HL-60 (cell line): Measurements from ENCODE around the gene CRTC1.

Experiments used
- DNase-seq, 2 experiments: peaks; one replicate each; pipeline ENCODE4 v3.0.0-alpha.2; 2010 to 2020; ENCODE audit warnings: low read depth in 1 of 2, low spot score in 1 of 2
- H3K27ac ChIP-seq: fragments of 250-450 bp; sonication (Bioruptor Pico); replicated peaks from 2 replicates; pipeline ENCODE4 v1.5.1; 2020; ENCODE audit warnings: mild to moderate bottlenecking, moderate library complexity
- H3K27me3 ChIP-seq: fragments of 250-450 bp; sonication (Bioruptor Pico); 2 replicates; pipeline ENCODE4 v1.5.1; 2021; ENCODE audit warnings: mild to moderate bottlenecking, moderate library complexity; ENCODE audit not compliant: insufficient read depth, poor library complexity, severe bottlenecking
- H3K4me3 ChIP-seq: replicated peaks from 2 replicates; pipeline ENCODE4 v1.5.1; 2011; ENCODE audit warnings: mild to moderate bottlenecking, control low read depth, low read length; ENCODE audit not compliant: insufficient read depth
- CTCF ChIP-seq: IDR thresholded peaks from one replicate; pipeline ENCODE4 v1.5.1; 2011; ENCODE audit warnings: low read length, control low read depth, inconsistent platforms; ENCODE audit not compliant: insufficient read depth
- GABPA ChIP-seq: IDR thresholded peaks from 2 replicates; pipeline ENCODE4 v1.6.1; 2012; ENCODE audit warnings: low read depth
- POLR2AphosphoS5 ChIP-seq: IDR thresholded peaks from 2 replicates; pipeline ENCODE4 v1.6.1; 2012; ENCODE audit warnings: low read depth
- REST ChIP-seq: IDR thresholded peaks from 2 replicates; pipeline ENCODE4 v1.6.1; 2012; ENCODE audit warnings: low read depth; ENCODE audit not compliant: insufficient replicate concordance
- SPI1 ChIP-seq: IDR thresholded peaks from 2 replicates; pipeline ENCODE4 v1.6.1; 2012; ENCODE audit warnings: low read depth, mild to moderate bottlenecking, borderline replicate concordance

Gene CRTC1

GRCh38 chr19:18750295-18750970 is 67.0 kb downstream of the CRTC1 start:
- no peak for TF ChIP-seq SPI1
- TF ChIP-seq POLR2AphosphoS5 = no peak
- TF ChIP-seq REST = no peak
- TF ChIP-seq GABPA = no peak
- no peak for TF ChIP-seq CTCF
- DNase-seq = no peak
- no peak overlapping the region for H3K27ac ChIP-seq
- no peaks in the 10 kb centered on the region for H3K27me3 ChIP-seq
- H3K4me3 ChIP-seq = no peak overlapping the region

- no peak for TF ChIP-seq SPI1
- TF ChIP-seq POLR2AphosphoS5 = no peak
- TF ChIP-seq CTCF = no peak
- no peak for TF ChIP-seq REST
- TF ChIP-seq GABPA = no peak
- Histone ChIP-seq H3K4me3 (no peak overlapping the region), H3K27ac (no peak overlapping the region), H3K27me3 (no peaks in the 10 kb centered on the region)
- DNase-seq = no peak
Observed at GRCh38 chr19:18751571-18751970, 68.1 kb downstream of the CRTC1 start.

- TF ChIP-seq CTCF (no peak), POLR2AphosphoS5 (no peak), GABPA (no peak)
- no peak for DNase-seq
- no peak overlapping the region for H3K27ac ChIP-seq
- H3K27me3 ChIP-seq = no peaks in the 10 kb centered on the region
- H3K4me3 ChIP-seq = no peak overlapping the region
Observed at GRCh38 chr19:18754501-18754900, 71.0 kb downstream of the CRTC1 start.

GRCh38 chr19:18756896-18757295 is 73.4 kb downstream of the CRTC1 start:
- no peak overlapping the region for H3K27ac ChIP-seq
- TF ChIP-seq POLR2AphosphoS5 (no peak), REST (no peak)
- DNase-seq = no peak

More at GRCh38 chr19:18756896-18757295, 73.4 kb downstream of the CRTC1 start:
- no peaks in the 10 kb centered on the region for H3K27me3 ChIP-seq
- no peak overlapping the region for H3K4me3 ChIP-seq
